ENCODE results near the gene FBLIM1.

GRCh38 chr1:15737324-15738319 is 21.0 kb upstream of the FBLIM1 start:
- TF ChIP-seq CTCF (IDR thresholded peaks at IDR 0.05) = no peak
- no peak for TF ChIP-seq POLR2A (IDR thresholded peaks at IDR 0.05)
